Measurements from ENCODE around the gene C19orf73.
A peak's percentile ranks its signal among the peaks of the same experiment; 100 is the strongest.
"Not testable (repeated sequence)": the region's sequence is repeated elsewhere in the genome, so short reads cannot be mapped to it uniquely, and the experiment has no call there.

The C19orf73 gene

GRCh38 chr19:49150106-49150943, 31.4 kb upstream of the C19orf73 start:
- peak overlapping the region; percentile 95 for H3K4me3 ChIP-seq (ENCODE audit: low read depth, low read length)
- POLR2A ChIA-PET: interaction anchor here (0.6 to 2.1 kb wide), 2 partner anchors 26 to 36 kb away, joined by 4 to 5 read pairs; partner anchors contain the start of gene LIN7B
- CTCF ChIA-PET: interaction anchor here (1.0 to 3.6 kb wide), 5 partner anchors 21 to 157 kb away, joined by 3 to 21 read pairs (median 3); partner anchors contain the start of genes GYS1, LIN7B and RUVBL2
- no peak for TF ChIP-seq CTCF (IDR thresholded peaks at IDR 0.05; ENCODE audit: insufficient read depth, low read length, missing control alignments)
- no peak for DNase-seq (ENCODE audit: low read depth, low spot score)

DNA sequence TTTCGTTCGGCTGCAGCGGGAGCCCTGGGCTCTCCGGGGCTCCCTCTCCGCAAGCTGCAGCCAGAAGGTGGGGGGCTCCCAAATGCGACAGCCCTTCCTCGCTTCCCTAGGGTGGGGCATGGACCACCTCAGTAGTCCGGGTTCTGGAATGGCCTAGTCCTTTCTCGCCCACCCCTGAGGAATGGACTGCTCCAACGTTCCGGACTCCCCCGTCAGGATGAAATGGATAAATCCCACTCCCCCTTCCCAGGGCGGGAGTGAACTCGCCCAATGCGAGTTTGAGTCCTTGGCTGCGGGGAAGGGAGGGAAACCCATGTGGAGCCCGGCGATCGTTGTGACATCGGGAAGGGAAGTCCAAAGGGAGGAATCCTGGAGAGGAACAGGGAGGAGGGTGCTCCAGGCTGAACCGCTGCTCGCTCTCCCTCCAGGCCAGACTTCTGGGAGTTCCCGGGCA, 30.7 kb upstream of the C19orf73 start:
- POLR2A ChIA-PET: interaction anchor here (2.1 kb wide), 1 partner anchor 35 kb away, joined by 4 read pairs; the partner anchor contains the start of gene LIN7B
- H3K4me3 ChIP-seq (ENCODE audit: low read depth, low read length): peak overlapping the region; percentile 95
- TF ChIP-seq CTCF (IDR thresholded peaks at IDR 0.05; ENCODE audit: insufficient read depth, low read length, missing control alignments): no peak
- CTCF ChIA-PET: interaction anchor here (1.1 to 3.7 kb wide), 6 partner anchors 20 to 157 kb away, joined by 3 to 32 read pairs (median 14); partner anchors contain the start of genes GYS1 and LIN7B
- DNase-seq (ENCODE audit: low read depth, low spot score): no peak

- CTCF ChIA-PET: interaction anchor here (0.9 to 3.7 kb wide), 11 partner anchors 10 to 156 kb away, joined by 3 to 32 read pairs (median 5); partner anchors contain the start of genes GYS1 and LIN7B
- H3K4me3 ChIP-seq (ENCODE audit: low read depth, low read length): peak overlapping the region; percentile 95
- POLR2A ChIA-PET: interaction anchor here (0.7 to 2.1 kb wide), 2 partner anchors 35 to 39 kb away, joined by 3 to 4 read pairs; partner anchors contain the start of gene LIN7B
- TF ChIP-seq CTCF (IDR thresholded peaks at IDR 0.05; ENCODE audit: insufficient read depth, low read length, missing control alignments): no peak
- DNase-seq (ENCODE audit: low read depth, low spot score): no peak
Observed at GRCh38 chr19:49148784-49149651, 30.1 kb upstream of the C19orf73 start.

- no peak overlapping the region for H3K4me3 ChIP-seq (ENCODE audit: low read depth, low read length)
- CTCF ChIA-PET: interaction anchor here (0.7 to 3.7 kb wide), 11 partner anchors 9 to 148 kb away, joined by 3 to 32 read pairs (median 5); partner anchors contain the start of gene LIN7B
- no peak for DNase-seq (ENCODE audit: low read depth, low spot score)
- POLR2A ChIA-PET: interaction anchor here (0.8 kb wide), 1 partner anchor 14 kb away, joined by 4 read pairs; no protein-coding TSS in a partner anchor
- TF ChIP-seq CTCF (IDR thresholded peaks at IDR 0.05; ENCODE audit: insufficient read depth, low read length, missing control alignments): no peak
Observed at GRCh38 chr19:49148044-49148682, 29.2 kb upstream of the C19orf73 start.

GRCh38 chr19:49146408-49146770, 27.4 kb upstream of the C19orf73 start:
- DNase-seq (ENCODE audit: low read depth, low spot score): not testable (repeated sequence)
- CTCF ChIA-PET: interaction anchor here (0.6 to 3.7 kb wide), 29 partner anchors 9 to 167 kb away, joined by 3 to 36 read pairs (median 5); partner anchors contain the start of genes HRC, LIN7B and PPFIA3
- POLR2A ChIA-PET: interaction anchor here (0.6 kb wide), 1 partner anchor 30 kb away, joined by 3 read pairs; no protein-coding TSS in a partner anchor
- peak overlapping the region; percentile 43; the same call in 1 of the 2 replicates for H3K4me3 ChIP-seq (ENCODE audit: low read depth, low read length)

Data from AG04449 (cell line).